Trophoblast cell (in vitro differentiated cells and primary cell): ENCODE data around the gene USB1.

ENCODE experiments used
- DNase-seq, 2 donors: peaks; one replicate each; pipeline ENCODE4 v3.0.0-alpha.2; 2016
- H2AFZ ChIP-seq: 2 replicates; pipeline ENCODE4 v1.6.1; 2013; ENCODE audit warnings: low read length, moderate library complexity, mild to moderate bottlenecking; ENCODE audit not compliant: insufficient read depth, poor library complexity
- H2AK5ac ChIP-seq: 2 replicates; pipeline ENCODE4 v1.6.1; 2013; ENCODE audit warnings: mild to moderate bottlenecking, low read length
- H2BK120ac ChIP-seq: 2 replicates; pipeline ENCODE4 v1.6.1; 2013; ENCODE audit warnings: low read length, mild to moderate bottlenecking, moderate library complexity; ENCODE audit not compliant: insufficient read depth, poor library complexity
- H2BK12ac ChIP-seq: 2 replicates; pipeline ENCODE4 v1.6.1; 2013; ENCODE audit warnings: mild to moderate bottlenecking, low read length, moderate library complexity
- H2BK5ac ChIP-seq: 2 replicates; pipeline ENCODE4 v1.6.1; 2013; ENCODE audit warnings: low read length, low read depth, moderate library complexity, mild to moderate bottlenecking; ENCODE audit not compliant: poor library complexity
- H3K14ac ChIP-seq: 2 replicates; pipeline ENCODE4 v1.6.1; 2013; ENCODE audit warnings: mild to moderate bottlenecking, low read length
- H3K18ac ChIP-seq: 2 replicates; pipeline ENCODE4 v1.6.1; 2013; ENCODE audit warnings: mild to moderate bottlenecking, low read length
- H3K23ac ChIP-seq: 2 replicates; pipeline ENCODE4 v1.6.1; 2013; ENCODE audit warnings: low read length
- H3K27ac ChIP-seq: 2 replicates; pipeline ENCODE4 v1.5.1; 2013; ENCODE audit warnings: low read depth, mild to moderate bottlenecking, inconsistent platforms, low read length, moderate library complexity
- H3K27me3 ChIP-seq: 2 replicates; pipeline ENCODE4 v1.6.1; 2013; ENCODE audit warnings: inconsistent platforms, mild to moderate bottlenecking, low read length, moderate library complexity; ENCODE audit not compliant: insufficient read depth
- H3K36me3 ChIP-seq, 2 experiments: 1 replicate in 1 of 2; 2 replicates in 1 of 2; pipeline ENCODE4 v1.6.1; 2013; ENCODE audit warnings: low read length in 2 of 2, mild to moderate bottlenecking in 2 of 2, moderate library complexity in 1 of 2; ENCODE audit not compliant: insufficient read depth in 2 of 2, control insufficient read depth in 1 of 2
- H3K4ac ChIP-seq: 2 replicates; pipeline ENCODE4 v1.6.1; 2013; ENCODE audit warnings: low read depth, mild to moderate bottlenecking, low read length, moderate library complexity
- H3K4me1 ChIP-seq, 2 experiments: 1 replicate in 1 of 2; 2 replicates in 1 of 2; pipeline ENCODE4 v1.6.1; 2013; ENCODE audit warnings: low read length in 2 of 2, mild to moderate bottlenecking in 2 of 2, moderate library complexity in 1 of 2; ENCODE audit not compliant: insufficient read depth in 2 of 2, control insufficient read depth in 1 of 2
- H3K4me2 ChIP-seq: 2 replicates; pipeline ENCODE4 v1.6.1; 2013; ENCODE audit warnings: inconsistent platforms, mild to moderate bottlenecking, low read length, moderate library complexity
- H3K4me3 ChIP-seq: 2 replicates; pipeline ENCODE4 v1.5.1; 2013; ENCODE audit warnings: mild to moderate bottlenecking, low read depth, low read length, inconsistent platforms
- H3K79me1 ChIP-seq: one replicate; pipeline ENCODE4 v1.6.1; 2013; ENCODE audit warnings: low read length
- H3K79me2 ChIP-seq: 2 replicates; pipeline ENCODE4 v1.6.1; 2013; ENCODE audit warnings: low read length, mild to moderate bottlenecking; ENCODE audit not compliant: control insufficient read depth, insufficient read depth, poor library complexity
- H3K9ac ChIP-seq: 2 replicates; pipeline ENCODE4 v1.6.1; 2013; ENCODE audit warnings: mild to moderate bottlenecking, low read length
- H3K9me3 ChIP-seq: 2 replicates; pipeline ENCODE4 v1.6.1; 2013; ENCODE audit warnings: low read depth, mild to moderate bottlenecking, control low read depth, inconsistent platforms, low read length; ENCODE audit not compliant: insufficient read depth
- H4K12ac ChIP-seq: 2 replicates; pipeline ENCODE4 v1.6.1; 2013; ENCODE audit warnings: low read depth, mild to moderate bottlenecking, low read length, moderate library complexity
- H4K8ac ChIP-seq: 2 replicates; pipeline ENCODE4 v1.6.1; 2013; ENCODE audit warnings: low read depth, mild to moderate bottlenecking, low read length, moderate library complexity
- H4K91ac ChIP-seq: one replicate; pipeline ENCODE4 v1.6.1; 2013; ENCODE audit warnings: low read depth, mild to moderate bottlenecking, low read length, moderate library complexity
- WGBS: extraction: QIAGEN DNeasy Blood & Tissue Kit; methylation state at CpG from one replicate; pipeline ENCODE4 v1.1.7; 2013; ENCODE audit warnings: missing lambda C conversion rate; ENCODE audit not compliant: insufficient read length, insufficient coverage; ENCODE audit errors: extremely low coverage; 5-methylcytosine and 5-hydroxymethylcytosine counted together

USB1 gene

DNA sequence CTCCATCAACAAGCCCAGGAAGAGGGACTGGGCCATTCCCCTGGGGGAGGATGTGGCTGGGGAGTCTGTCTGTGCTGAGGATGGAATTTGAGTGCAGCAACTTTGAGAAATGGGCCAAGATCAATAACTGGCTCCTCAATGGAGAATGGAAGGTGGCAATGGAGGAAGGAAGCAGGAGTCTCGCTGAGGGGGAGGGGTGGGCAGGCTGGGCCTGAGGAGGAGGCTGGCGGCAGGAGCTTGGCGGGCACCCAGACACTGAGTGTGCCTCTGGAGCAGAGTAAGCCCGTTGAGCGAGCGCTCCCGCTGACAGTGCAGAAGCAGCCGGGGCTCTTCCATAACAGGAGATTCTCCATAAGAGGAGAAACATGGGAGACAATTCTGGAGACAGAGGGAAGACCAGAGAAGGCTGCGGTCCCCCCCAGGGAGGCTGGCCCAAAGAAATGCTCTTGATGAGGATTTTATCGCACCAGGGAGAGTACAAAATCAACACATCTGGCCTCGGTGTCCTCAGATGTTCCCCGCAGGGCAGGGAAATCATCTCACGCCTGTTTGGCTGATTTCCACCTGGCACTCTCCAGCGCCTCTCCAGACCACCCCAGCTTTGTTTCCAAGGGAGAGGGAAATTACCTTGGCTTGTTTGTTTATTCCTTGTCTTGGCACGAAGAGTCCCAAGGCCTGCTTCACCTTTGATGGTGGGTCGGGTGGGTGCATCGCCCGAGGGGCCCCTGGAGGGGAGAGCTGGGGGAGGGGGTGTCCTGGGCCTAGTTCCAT, 21.6 kb downstream of the USB1 start:
- Histone ChIP-seq H4K8ac (no peak overlapping the region), H2BK120ac (no peak overlapping the region), H3K4me1 (peaks cover 7 to 19% of the 10 kb centered on the region in 2 experiments), H3K9me3 (no peaks in the 10 kb centered on the region), H3K23ac (no peak overlapping the region), H3K36me3 (peaks cover 5 to 12% of the 10 kb centered on the region in 2 experiments), H3K4me3 (no peak overlapping the region), H3K79me2 (peaks cover 7% of the 10 kb centered on the region), H2BK12ac (no peak overlapping the region), H3K9ac (no peak overlapping the region), H3K18ac (no peak overlapping the region), H3K79me1 (peaks cover 19% of the 10 kb centered on the region), H4K91ac (no peak overlapping the region), H3K14ac (no peak overlapping the region), H3K4ac (no peak overlapping the region), H4K12ac (no peak overlapping the region), H2AK5ac (no peak overlapping the region), H2AFZ (no peak overlapping the region), H2BK5ac (no peak overlapping the region), H3K4me2 (no peak overlapping the region), H3K27ac (no peak overlapping the region), H3K27me3 (no peaks in the 10 kb centered on the region)
- DNase-seq, result no peak
- no CpG with 5 or more reads among the region's 18 CpGs for WGBS

- peak overlapping the region; percentile 43 for H2AK5ac ChIP-seq
- no CpG with 5 or more reads among the region's 57 CpGs for WGBS
- peaks cover 19% of the 10 kb centered on the region for H3K79me1 ChIP-seq
These were observed 23.5 kb downstream of the USB1 start for GRCh38 chr16:58024486-58025350.

GRCh38 chr16:58025351-58026138, 24.3 kb downstream of the USB1 start, which contains the start of gene MMP15:
TSS of gene MMP15 (plus strand) at chr16:58025754. CDS start at chr16:58026351, 597 bp downstream.
- Histone ChIP-seq H3K4me3 (peak within 1 kb of the TSS; percentile 77), H4K91ac (peak within 1 kb of the TSS; percentile 62), H2BK12ac (peak within 1 kb of the TSS; percentile 17), H3K79me2 (peaks cover 7% of the 10 kb centered on the region), H3K27ac (peak within 1 kb of the TSS; percentile 15), H2AK5ac (peak within 1 kb of the TSS; percentile 43), H2BK120ac (peak within 1 kb of the TSS; percentile 82), H3K79me1 (peaks cover 19% of the 10 kb centered on the region), H3K4me2 (peak within 1 kb of the TSS; percentile 67), H4K12ac (peak within 1 kb of the TSS; percentile 27), H3K27me3 (no peaks in the 10 kb centered on the region), H2AFZ (peak within 1 kb of the TSS; percentile 73), H3K4me1 (peaks cover 24 to 37% of the 10 kb centered on the region in 2 experiments), H3K36me3 (no peaks in the 10 kb centered on the region), H3K14ac (peak within 1 kb of the TSS; percentile 45), H2BK5ac (peak within 1 kb of the TSS; percentile 19), H3K4ac (peak within 1 kb of the TSS; percentile 77), H3K9me3 (no peaks in the 10 kb centered on the region), H3K18ac (peak within 1 kb of the TSS; percentile 52), H4K8ac (peak within 1 kb of the TSS; percentile 79), H3K9ac (peak within 1 kb of the TSS; percentile 17), H3K23ac (no peak within 1 kb of the TSS)
- peak; percentile 92 for DNase-seq
- WGBS, result no CpG with 5 or more reads among the region's 90 CpGs

More at GRCh38 chr16:58024486-58025350, 23.5 kb downstream of the USB1 start:
- peak overlapping the region; percentile 62 for H4K91ac ChIP-seq
- peaks cover 7% of the 10 kb centered on the region for H3K79me2 ChIP-seq
- peak overlapping the region; percentile 15 for H2BK12ac ChIP-seq
- H2AFZ ChIP-seq, result peak overlapping the region; percentile 73
- H2BK5ac ChIP-seq, result peak overlapping the region; percentile 19
- H4K12ac ChIP-seq, result peak overlapping the region; percentile 27
- peak overlapping the region; percentile 79 for H4K8ac ChIP-seq
- peak overlapping the region; percentile 67 for H3K4me2 ChIP-seq
- H3K36me3 ChIP-seq, result no peaks in the 10 kb centered on the region
- H3K23ac ChIP-seq, result no peak overlapping the region
- H3K14ac ChIP-seq, result peak overlapping the region; percentile 45
- H3K4me1 ChIP-seq, result peaks cover 24 to 34% of the 10 kb centered on the region in 2 experiments
- DNase-seq, result peak; percentile 91 to 94
- H3K4me3 ChIP-seq, result peak overlapping the region; percentile 58
- no peaks in the 10 kb centered on the region for H3K27me3 ChIP-seq
- H3K4ac ChIP-seq, result peak overlapping the region; percentile 77
- H3K18ac ChIP-seq, result peak overlapping the region; percentile 48
- peak overlapping the region; percentile 82 for H2BK120ac ChIP-seq
- H3K9ac ChIP-seq, result peak overlapping the region; percentile 17
- H3K9me3 ChIP-seq, result no peaks in the 10 kb centered on the region
- H3K27ac ChIP-seq, result peak overlapping the region; percentile 15
